Activated naive CD8-positive, alpha-beta T cell (primary cell): Measurements from ENCODE around the gene APOBEC3G.

Experiments used
- H3K27ac Mint-ChIP-seq: one replicate; pipeline ENCODE4 v1.8.0; 2021; ENCODE audit warnings: mixed read lengths
- H3K27me3 Mint-ChIP-seq: one replicate; pipeline ENCODE4 v1.8.0; 2021; ENCODE audit warnings: mixed read lengths
- H3K36me3 Mint-ChIP-seq: one replicate; pipeline ENCODE4 v1.8.0; 2021; ENCODE audit warnings: mixed read lengths
- H3K4me1 Mint-ChIP-seq: one replicate; pipeline ENCODE4 v1.8.0; 2021; ENCODE audit warnings: low read depth, mixed read lengths
- H3K4me3 Mint-ChIP-seq: one replicate; pipeline ENCODE4 v1.8.0; 2021; ENCODE audit warnings: mild to moderate bottlenecking, mixed read lengths
- H3K9me3 Mint-ChIP-seq: one replicate; pipeline ENCODE4 v1.8.0; 2021; ENCODE audit warnings: low read depth, mixed read lengths

The APOBEC3G gene

DNA sequence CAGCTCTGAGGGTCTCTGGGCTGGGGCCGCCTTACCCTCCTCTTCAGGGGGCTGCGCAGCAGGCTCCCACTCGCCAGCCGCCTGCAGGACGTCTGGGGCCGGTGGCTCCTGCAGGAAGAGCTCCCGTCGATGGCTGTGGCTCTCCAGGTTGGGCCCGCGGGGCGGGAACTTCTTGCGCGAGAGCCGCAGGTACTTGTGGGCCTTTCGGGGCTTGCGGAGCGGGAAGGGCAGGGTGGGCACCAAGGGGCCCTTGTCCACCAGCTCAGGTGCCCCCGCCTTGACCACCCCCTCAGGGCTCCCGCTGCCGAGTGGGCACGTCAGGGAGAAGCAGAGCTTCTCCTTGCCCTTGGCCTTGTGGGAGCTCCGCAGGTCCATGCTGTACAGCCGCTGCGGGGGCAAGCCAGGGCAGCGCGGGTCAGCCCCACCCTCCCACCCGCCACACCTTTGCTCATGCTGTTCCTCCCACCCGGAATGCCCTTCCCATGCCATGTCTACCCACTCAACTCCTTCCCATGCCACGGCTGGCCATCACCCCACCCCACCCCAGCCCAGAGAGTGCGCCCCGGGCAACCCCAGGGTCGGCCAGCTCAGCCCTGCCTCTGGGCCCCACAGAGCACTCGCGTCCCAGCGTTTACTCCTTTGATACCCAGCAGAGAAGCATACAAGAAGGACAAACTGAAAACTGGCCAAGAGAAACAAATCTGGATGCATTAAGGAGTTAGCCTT, 57.5 kb downstream of the APOBEC3G start:
- H3K4me3 Mint-ChIP-seq = no peak overlapping the region
- no peak overlapping the region for H3K27ac Mint-ChIP-seq
- no peaks in the 10 kb centered on the region for H3K9me3 Mint-ChIP-seq
- H3K36me3 Mint-ChIP-seq = no peaks in the 10 kb centered on the region
- no peaks in the 10 kb centered on the region for H3K27me3 Mint-ChIP-seq
- peaks cover 5% of the 10 kb centered on the region for H3K4me1 Mint-ChIP-seq

DNA sequence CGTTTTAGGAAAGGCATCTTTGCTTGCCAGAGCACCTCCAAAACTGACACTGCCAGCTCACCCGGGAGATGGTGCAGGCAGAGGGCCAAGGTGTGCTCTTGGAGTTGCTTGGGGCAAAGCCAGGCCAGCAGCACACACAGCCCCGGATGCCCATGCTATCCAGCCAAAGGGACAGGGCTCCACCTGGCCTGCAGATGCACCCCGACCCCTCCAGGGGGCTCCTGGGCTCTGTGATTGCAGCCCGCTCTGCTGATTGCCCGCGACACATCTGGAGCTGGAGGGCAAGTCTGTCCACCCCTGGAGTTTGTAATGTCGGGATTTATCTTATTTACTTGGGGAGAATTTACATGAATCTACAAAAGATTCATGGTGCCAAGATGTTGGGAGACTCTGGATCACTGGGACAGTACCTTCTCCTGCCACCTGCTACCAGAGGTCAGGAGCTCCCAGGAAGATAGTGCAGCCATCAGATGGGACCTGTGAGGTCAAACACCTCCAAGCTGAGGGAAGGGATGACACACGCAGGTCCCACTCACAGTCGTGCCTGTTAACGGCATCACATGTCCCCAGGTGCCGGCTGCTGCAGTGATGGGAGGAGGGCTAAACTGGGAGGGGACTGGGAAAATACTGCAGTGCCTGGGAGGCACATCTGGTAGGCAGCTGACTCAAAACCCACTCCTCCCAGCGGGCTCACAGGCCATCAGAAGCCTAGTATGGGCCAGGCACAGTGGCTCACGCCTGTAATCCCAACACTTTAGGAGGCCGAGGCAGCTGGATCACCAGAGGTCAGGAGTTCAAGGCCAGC, 58.2 kb downstream of the APOBEC3G start:
- H3K4me3 Mint-ChIP-seq = no peak overlapping the region
- H3K36me3 Mint-ChIP-seq = no peaks in the 10 kb centered on the region
- peaks cover 6% of the 10 kb centered on the region for H3K4me1 Mint-ChIP-seq
- no peaks in the 10 kb centered on the region for H3K9me3 Mint-ChIP-seq
- no peaks in the 10 kb centered on the region for H3K27me3 Mint-ChIP-seq
- no peak overlapping the region for H3K27ac Mint-ChIP-seq

GRCh38 chr22:39136317-39136716, 59.2 kb downstream of the APOBEC3G start:
- Mint-ChIP-seq H3K9me3 (no peaks in the 10 kb centered on the region), H3K4me1 (peaks cover 6% of the 10 kb centered on the region), H3K27ac (no peak overlapping the region), H3K4me3 (no peak overlapping the region), H3K27me3 (no peaks in the 10 kb centered on the region), H3K36me3 (no peaks in the 10 kb centered on the region)
